GM19099 (cell line): ENCODE results near the gene CDKAL1.

Source experiments
- POLR2A ChIP-seq: IDR thresholded peaks from 3 replicates; pipeline ENCODE4 v1.6.1; 2011; ENCODE audit warnings: low read depth; ENCODE audit not compliant: insufficient read length; ENCODE audit errors: extremely low read depth

The CDKAL1 gene

GRCh38 chr6:21039926-21040325 lies 505.7 kb downstream of the CDKAL1 start:
- TF ChIP-seq POLR2A = no peak

- no peak for TF ChIP-seq POLR2A
Measured at GRCh38 chr6:21045135-21045700, 511.0 kb downstream of the CDKAL1 start.

DNA sequence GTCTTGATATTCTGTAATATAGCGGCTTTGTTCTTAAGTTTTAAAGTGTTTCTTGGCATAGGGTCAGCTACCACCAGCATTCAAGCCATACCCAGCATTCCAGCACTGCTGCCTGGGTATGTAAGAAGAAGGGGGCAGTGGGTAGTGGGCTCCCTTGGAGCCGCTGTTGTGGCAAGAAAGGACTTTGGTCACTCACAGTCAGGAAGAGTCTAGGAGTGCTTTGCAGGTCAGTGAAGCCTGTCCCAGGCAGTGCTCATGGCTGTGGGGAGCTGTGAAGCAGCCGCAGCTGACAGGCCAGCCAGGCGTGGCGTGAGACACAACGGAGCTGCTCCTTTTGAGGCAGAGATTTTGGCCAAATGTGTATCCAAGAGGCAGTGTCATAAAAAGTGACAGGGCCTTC lies 512.0 kb downstream of the CDKAL1 start:
- no peak for TF ChIP-seq POLR2A

- TF ChIP-seq POLR2A = no peak
Measured at GRCh38 chr6:21048047-21048446, 513.8 kb downstream of the CDKAL1 start.

- TF ChIP-seq POLR2A = no peak
Measured at GRCh38 chr6:21049148-21049547, 514.9 kb downstream of the CDKAL1 start.

- no peak for TF ChIP-seq POLR2A
Measured at GRCh38 chr6:21049572-21049971, 515.3 kb downstream of the CDKAL1 start.

GRCh38 chr6:21050935-21051334 lies 516.7 kb downstream of the CDKAL1 start:
- no peak for TF ChIP-seq POLR2A

- no peak for TF ChIP-seq POLR2A
Measured at GRCh38 chr6:21051777-21052176, 517.5 kb downstream of the CDKAL1 start.

- TF ChIP-seq POLR2A = no peak
Measured at GRCh38 chr6:21053612-21054011, 519.4 kb downstream of the CDKAL1 start.

DNA sequence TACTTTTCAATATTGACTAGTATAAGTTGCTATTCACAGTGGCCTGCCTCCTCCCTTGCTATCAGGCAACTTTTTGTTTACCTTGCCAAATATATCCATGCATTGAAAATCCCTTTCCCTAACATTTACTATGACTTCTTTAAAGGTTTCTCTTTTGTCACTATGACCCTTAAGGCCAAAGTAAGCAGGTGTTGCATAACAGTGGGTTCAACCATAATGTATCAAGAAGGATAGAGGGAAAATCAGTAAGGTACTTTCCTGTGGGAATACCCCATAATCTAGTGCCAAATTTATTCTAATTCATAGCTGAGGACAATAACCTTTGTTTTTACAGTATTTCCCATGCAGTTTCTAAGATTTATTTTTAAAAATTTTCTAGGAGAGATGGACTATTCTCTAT lies 527.6 kb downstream of the CDKAL1 start:
- TF ChIP-seq POLR2A = no peak

GRCh38 chr6:21064756-21065340 lies 530.6 kb downstream of the CDKAL1 start:
- TF ChIP-seq POLR2A = no peak

DNA sequence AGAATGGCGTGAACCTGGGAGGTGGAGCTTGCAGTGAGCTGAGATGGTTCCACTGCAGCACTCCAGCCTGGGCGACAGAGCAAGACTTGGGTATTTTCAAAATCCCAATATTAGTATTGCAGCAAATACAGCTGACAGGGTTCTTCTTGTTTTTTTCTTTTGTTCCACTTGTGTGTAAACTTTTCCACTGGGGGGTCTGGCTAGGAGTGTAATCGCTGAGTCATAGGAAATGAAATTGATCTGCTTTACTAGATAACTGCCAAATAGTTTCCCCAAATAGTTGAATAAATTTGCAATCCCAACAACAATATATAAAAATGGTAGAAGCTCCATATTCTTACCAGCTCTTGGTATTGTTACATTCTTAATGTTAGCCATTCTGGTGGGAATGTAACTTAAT lies 533.3 kb downstream of the CDKAL1 start:
- TF ChIP-seq POLR2A = no peak

DNA sequence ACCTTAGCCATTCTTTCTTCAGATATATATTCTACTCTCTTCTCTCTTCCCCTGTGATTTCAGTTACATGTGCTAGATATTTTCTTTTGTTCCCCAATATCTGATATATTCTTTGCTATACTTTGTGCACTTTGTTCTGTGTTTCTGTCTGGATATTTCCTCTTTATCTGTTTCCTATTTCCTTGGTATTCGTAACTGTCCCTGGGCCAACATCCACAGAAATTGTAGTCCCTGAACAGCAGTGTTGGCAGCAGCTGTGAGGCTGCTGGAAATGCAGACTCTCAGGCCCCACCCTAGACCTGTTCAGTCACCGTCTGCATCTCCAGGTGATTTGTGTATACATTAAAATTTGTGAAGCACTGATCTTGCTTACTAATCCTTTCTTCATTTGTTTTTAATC lies 536.4 kb downstream of the CDKAL1 start:
- TF ChIP-seq POLR2A = no peak

DNA sequence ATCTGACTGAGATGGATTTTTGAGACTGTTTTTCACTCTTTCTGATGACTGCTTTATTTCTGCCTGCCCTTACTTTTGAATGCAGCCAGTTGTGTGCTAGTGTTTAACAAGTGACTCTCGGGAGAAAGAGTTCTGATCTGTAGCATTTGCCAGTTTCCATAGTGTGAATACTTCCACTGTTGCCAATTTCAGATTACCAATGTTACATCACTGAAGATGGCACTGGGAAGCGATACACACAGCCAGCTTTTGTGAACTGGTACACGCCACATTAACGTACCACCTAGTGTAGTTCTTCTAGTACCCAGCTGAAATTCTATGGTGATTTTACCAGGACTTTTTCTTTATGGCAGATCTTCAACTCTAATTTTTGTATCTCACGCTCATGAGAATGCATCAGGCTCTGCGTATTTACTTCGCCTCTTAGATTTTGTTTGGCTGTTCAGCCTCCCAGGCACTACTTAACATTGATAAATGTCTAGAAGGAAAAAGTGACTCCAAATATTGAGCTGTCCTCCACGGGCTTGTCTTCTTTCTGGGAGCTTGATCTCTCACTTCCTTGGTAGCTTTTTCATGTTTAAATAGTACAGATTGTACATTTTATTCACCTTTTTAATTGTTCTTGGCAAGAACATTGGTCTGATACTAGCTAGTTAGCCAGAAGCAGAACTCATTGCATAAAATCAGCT lies 537.7 kb downstream of the CDKAL1 start:
- no peak for TF ChIP-seq POLR2A

- TF ChIP-seq POLR2A = no peak
Measured at GRCh38 chr6:21073318-21073839, 539.1 kb downstream of the CDKAL1 start.

GRCh38 chr6:21074484-21074883 lies 540.2 kb downstream of the CDKAL1 start:
- TF ChIP-seq POLR2A = no peak
